ENCODE results near the gene SLC29A4. TPM values are rescaled to one million over a fixed set of nuclear protein-coding genes. Genes with fewer than 3 reads are reported as not detected.
"Not testable (repeated sequence)": the region's sequence is repeated elsewhere in the genome, so short reads cannot be mapped to it uniquely, and the experiment has no call there.

SLC29A4 gene
- polyA plus RNA-seq: 22.7 TPM
- long read RNA-seq, donor 1, full-length matches to known transcripts: 3 of 3 reads
- long read RNA-seq, donor 1, partial matches to known transcripts: 0 of 3 reads
- long read RNA-seq, donor 1, other reads (novel, unspliced or antisense): 0 of 3 reads
- long read RNA-seq, donor 2, full-length matches to known transcripts: 2 of 11 reads
- long read RNA-seq, donor 2, partial matches to known transcripts: 9 of 11 reads
- long read RNA-seq, donor 2, other reads (novel, unspliced or antisense): 0 of 11 reads
- long read RNA-seq, donor 3, full-length matches to known transcripts: 2 of 2 reads
- long read RNA-seq, donor 3, partial matches to known transcripts: 0 of 2 reads
- long read RNA-seq, donor 3, other reads (novel, unspliced or antisense): 0 of 2 reads
- long read RNA-seq, donor 4: 0 reads
- long read RNA-seq, donor 5, full-length matches to known transcripts: 4 of 9 reads
- long read RNA-seq, donor 5, partial matches to known transcripts: 5 of 9 reads
- long read RNA-seq, donor 5, other reads (novel, unspliced or antisense): 0 of 9 reads
- long read RNA-seq, donor 6, partial matches to known transcripts: 28 of 34 reads
- long read RNA-seq, donor 6, other reads (novel, unspliced or antisense): 6 of 34 reads
- long read RNA-seq, donor 7, full-length matches to known transcripts: 2 of 19 reads
- long read RNA-seq, donor 7, partial matches to known transcripts: 10 of 19 reads
- long read RNA-seq, donor 7, other reads (novel, unspliced or antisense): 7 of 19 reads
- long read RNA-seq, donor 8, full-length matches to known transcripts: 2 of 15 reads
- long read RNA-seq, donor 8, partial matches to known transcripts: 13 of 15 reads
- long read RNA-seq, donor 8, other reads (novel, unspliced or antisense): 0 of 15 reads
- long read RNA-seq, donor 9, full-length matches to known transcripts: 1 of 1 reads
- long read RNA-seq, donor 9, partial matches to known transcripts: 0 of 1 reads
- long read RNA-seq, donor 9, other reads (novel, unspliced or antisense): 0 of 1 reads
- long read RNA-seq, donor 10, full-length matches to known transcripts: 2 of 11 reads
- long read RNA-seq, donor 10, partial matches to known transcripts: 9 of 11 reads
- long read RNA-seq, donor 10, other reads (novel, unspliced or antisense): 0 of 11 reads
- long read RNA-seq, donor 11, full-length matches to known transcripts: 5 of 5 reads
- long read RNA-seq, donor 11, partial matches to known transcripts: 0 of 5 reads
- long read RNA-seq, donor 11, other reads (novel, unspliced or antisense): 0 of 5 reads

- H3K9me3 ChIP-seq (ENCODE audit: control insufficient read depth, low read depth, low read length): peaks cover 3% of the 10 kb centered on the region
- peak in 1 of 2 donors; percentile 45 for DNase-seq
- H3K27me3 ChIP-seq (ENCODE audit: control insufficient read depth, insufficient read depth, low read length): no peaks in the 10 kb centered on the region
- H3K27ac ChIP-seq (ENCODE audit: low read length): no peak within 1 kb of the TSS
- H3K36me3 ChIP-seq (ENCODE audit: control insufficient read depth, insufficient read depth, low read length): peaks cover 2% of the 10 kb centered on the region
- WGBS (ENCODE audit: insufficient coverage, low lambda C conversion rate): no CpG with 5 or more reads among the region's 69 CpGs
- H3K4me3 ChIP-seq (ENCODE audit: low read length): peak within 1 kb of the TSS; percentile 35
- peaks cover 3% of the 10 kb centered on the region for H3K4me1 ChIP-seq (ENCODE audit: control insufficient read depth, insufficient read depth, low read length)
Measured at GRCh38 chr7:5282543-5283316, at the start of gene SLC29A4. Gene SLC29A4 (plus strand): TSS chr7:5282943. CDS start chr7:5287817, 4,874 bp downstream.

- H3K27me3 ChIP-seq (ENCODE audit: control insufficient read depth, insufficient read depth, low read length): no peaks in the 10 kb centered on the region
- 43% methylated on average over 2 of the region's 26 CpGs for WGBS (ENCODE audit: insufficient coverage, low lambda C conversion rate)
- no peak overlapping the region for H3K4me3 ChIP-seq (ENCODE audit: low read length)
- peak in 1 of 2 donors; percentile 35 for DNase-seq
- no peak overlapping the region for H3K27ac ChIP-seq (ENCODE audit: low read length)
- H3K9me3 ChIP-seq (ENCODE audit: control insufficient read depth, low read depth, low read length): peaks cover 3% of the 10 kb centered on the region
- peaks cover 24% of the 10 kb centered on the region for H3K36me3 ChIP-seq (ENCODE audit: control insufficient read depth, insufficient read depth, low read length)
- H3K4me1 ChIP-seq (ENCODE audit: control insufficient read depth, insufficient read depth, low read length): peaks cover 9% of the 10 kb centered on the region
Measured at GRCh38 chr7:5234852-5235831, 47.6 kb upstream of the SLC29A4 start.

GRCh38 chr7:5237286-5237685, 45.5 kb upstream of the SLC29A4 start:
- Histone ChIP-seq H3K4me3 (ENCODE audit: low read length) (no peak overlapping the region), H3K9me3 (ENCODE audit: control insufficient read depth, low read depth, low read length) (peaks cover 3% of the 10 kb centered on the region), H3K4me1 (ENCODE audit: control insufficient read depth, insufficient read depth, low read length) (peaks cover 9% of the 10 kb centered on the region), H3K27me3 (ENCODE audit: control insufficient read depth, insufficient read depth, low read length) (peaks cover 2% of the 10 kb centered on the region), H3K27ac (ENCODE audit: low read length) (no peak overlapping the region), H3K36me3 (ENCODE audit: control insufficient read depth, insufficient read depth, low read length) (peaks cover 6% of the 10 kb centered on the region)
- peak in 1 of 2 donors; percentile 29 for DNase-seq
- WGBS (ENCODE audit: insufficient coverage, low lambda C conversion rate): no CpG with 5 or more reads among the region's 21 CpGs

- no peaks in the 10 kb centered on the region for H3K36me3 ChIP-seq (ENCODE audit: control insufficient read depth, insufficient read depth, low read length)
- peaks cover 2% of the 10 kb centered on the region for H3K27me3 ChIP-seq (ENCODE audit: control insufficient read depth, insufficient read depth, low read length)
- peak in 1 of 2 donors; percentile 33 for DNase-seq
- H3K4me1 ChIP-seq (ENCODE audit: control insufficient read depth, insufficient read depth, low read length): peaks cover 9% of the 10 kb centered on the region
- H3K27ac ChIP-seq (ENCODE audit: low read length): no peak overlapping the region
- no peak overlapping the region for H3K4me3 ChIP-seq (ENCODE audit: low read length)
- peaks cover 3% of the 10 kb centered on the region for H3K9me3 ChIP-seq (ENCODE audit: control insufficient read depth, low read depth, low read length)
- WGBS (ENCODE audit: insufficient coverage, low lambda C conversion rate): no CpG with 5 or more reads among the region's 19 CpGs
Measured at GRCh38 chr7:5238500-5238899, 44.2 kb upstream of the SLC29A4 start.

GRCh38 chr7:5243261-5243660, 39.5 kb upstream of the SLC29A4 start:
- no peak overlapping the region for H3K27ac ChIP-seq (ENCODE audit: low read length)
- no peak for DNase-seq
- WGBS (ENCODE audit: insufficient coverage, low lambda C conversion rate): 90% methylated on average over 2 of the region's 12 CpGs
- H3K9me3 ChIP-seq (ENCODE audit: control insufficient read depth, low read depth, low read length): peaks cover 3% of the 10 kb centered on the region
- no peaks in the 10 kb centered on the region for H3K36me3 ChIP-seq (ENCODE audit: control insufficient read depth, insufficient read depth, low read length)
- H3K4me3 ChIP-seq (ENCODE audit: low read length): no peak overlapping the region
- H3K4me1 ChIP-seq (ENCODE audit: control insufficient read depth, insufficient read depth, low read length): peaks cover 5% of the 10 kb centered on the region
- H3K27me3 ChIP-seq (ENCODE audit: control insufficient read depth, insufficient read depth, low read length): peaks cover 2% of the 10 kb centered on the region

- H3K4me3 ChIP-seq (ENCODE audit: low read length): no peak overlapping the region
- no peaks in the 10 kb centered on the region for H3K36me3 ChIP-seq (ENCODE audit: control insufficient read depth, insufficient read depth, low read length)
- no peaks in the 10 kb centered on the region for H3K4me1 ChIP-seq (ENCODE audit: control insufficient read depth, insufficient read depth, low read length)
- no CpG with 5 or more reads among the region's 31 CpGs for WGBS (ENCODE audit: insufficient coverage, low lambda C conversion rate)
- peak overlapping the region; percentile 42 for H3K27ac ChIP-seq (ENCODE audit: low read length)
- no peaks in the 10 kb centered on the region for H3K27me3 ChIP-seq (ENCODE audit: control insufficient read depth, insufficient read depth, low read length)
- H3K9me3 ChIP-seq (ENCODE audit: control insufficient read depth, low read depth, low read length): no peaks in the 10 kb centered on the region
- DNase-seq: peak; percentile 65
Measured at GRCh38 chr7:5248201-5248885, 34.4 kb upstream of the SLC29A4 start.

GRCh38 chr7:5250787-5251186, 32.0 kb upstream of the SLC29A4 start:
- 100% methylated on average over 1 of the region's 8 CpGs for WGBS (ENCODE audit: insufficient coverage, low lambda C conversion rate)
- not testable (repeated sequence) for H3K27me3 ChIP-seq (ENCODE audit: control insufficient read depth, insufficient read depth, low read length); H3K9me3 ChIP-seq (ENCODE audit: control insufficient read depth, low read depth, low read length); DNase-seq; H3K36me3 ChIP-seq (ENCODE audit: control insufficient read depth, insufficient read depth, low read length); H3K27ac ChIP-seq (ENCODE audit: low read length); H3K4me3 ChIP-seq (ENCODE audit: low read length); H3K4me1 ChIP-seq (ENCODE audit: control insufficient read depth, insufficient read depth, low read length)

- not testable (repeated sequence) for DNase-seq; H3K9me3 ChIP-seq (ENCODE audit: control insufficient read depth, low read depth, low read length); H3K4me1 ChIP-seq (ENCODE audit: control insufficient read depth, insufficient read depth, low read length); H3K4me3 ChIP-seq (ENCODE audit: low read length); H3K27me3 ChIP-seq (ENCODE audit: control insufficient read depth, insufficient read depth, low read length); H3K27ac ChIP-seq (ENCODE audit: low read length); H3K36me3 ChIP-seq (ENCODE audit: control insufficient read depth, insufficient read depth, low read length)
- WGBS (ENCODE audit: insufficient coverage, low lambda C conversion rate): no CpG with 5 or more reads among the region's 14 CpGs
Measured at GRCh38 chr7:5253529-5253928, 29.2 kb upstream of the SLC29A4 start.

Measured in large intestine (tissue), 12 donors.